Fibroblast of lung (primary cell): ENCODE measurements around the gene LBHD2. TPM values are rescaled to one million over a fixed set of nuclear protein-coding genes. Genes with fewer than 3 reads are reported as not detected.
"Not testable (repeated sequence)": the region's sequence is repeated elsewhere in the genome, so short reads cannot be mapped to it uniquely, and the experiment has no call there.

Experiments used
- DNase-seq, 2 donors: peaks; one replicate each; pipeline versions ENCODE4 v3.0.0 to v3.0.0-alpha.2; 2010; ENCODE audit warnings: low read depth in 2 of 2
- H2AFZ ChIP-seq: 2 replicates; pipeline ENCODE4 v1.5.1; 2012; ENCODE audit warnings: low read length, control low read depth, inconsistent platforms
- H3K27ac ChIP-seq: 2 replicates; pipeline ENCODE4 v1.5.1; 2011; ENCODE audit warnings: low read length, control low read depth; ENCODE audit not compliant: insufficient read depth
- H3K27me3 ChIP-seq: 2 replicates; pipeline ENCODE4 v1.5.1; 2011; ENCODE audit warnings: mild to moderate bottlenecking, low read length; ENCODE audit not compliant: control insufficient read depth, insufficient read depth
- H3K36me3 ChIP-seq: 2 replicates; pipeline ENCODE4 v1.5.1; 2011; ENCODE audit warnings: low read length; ENCODE audit not compliant: control insufficient read depth, insufficient read depth
- H3K4me1 ChIP-seq: 2 replicates; pipeline ENCODE4 v1.5.1; 2011; ENCODE audit warnings: low read length; ENCODE audit not compliant: control insufficient read depth, insufficient read depth; ENCODE audit errors: extremely low read depth
- H3K4me2 ChIP-seq: 2 replicates; pipeline ENCODE4 v1.5.1; 2011; ENCODE audit warnings: low read length, control low read depth; ENCODE audit not compliant: insufficient read depth; ENCODE audit errors: extremely low read depth
- H3K4me3 ChIP-seq, 4 experiments: fragments of 200-600 bp in 1 of 4; sonication (generic) in 1 of 4; replicated peaks in 1 of 4; 2 replicates each; pipeline ENCODE4 v1.5.1; 2011 to 2016; ENCODE audit warnings: low read length in 4 of 4, low read depth in 3 of 4, mild to moderate bottlenecking in 3 of 4, control low read depth in 2 of 4, inconsistent platforms in 1 of 4, mixed read lengths in 1 of 4; ENCODE audit not compliant: insufficient read depth in 1 of 4; ENCODE audit errors: control extremely low read depth in 1 of 4
- H3K79me2 ChIP-seq: 2 replicates; pipeline ENCODE4 v1.5.1; 2012; ENCODE audit warnings: mild to moderate bottlenecking, low read length, inconsistent platforms; ENCODE audit not compliant: control insufficient read depth, insufficient read depth
- H3K9ac ChIP-seq: 2 replicates; pipeline ENCODE4 v1.5.1; 2011; ENCODE audit warnings: mild to moderate bottlenecking, low read length, control low read depth; ENCODE audit not compliant: insufficient read depth
- H3K9me3 ChIP-seq: 2 replicates; pipeline ENCODE4 v1.5.1; 2012; ENCODE audit warnings: low read depth, low read length; ENCODE audit not compliant: control insufficient read depth, insufficient read depth
- H4K20me1 ChIP-seq: 2 replicates; pipeline ENCODE4 v1.5.1; 2011; ENCODE audit warnings: low read length; ENCODE audit not compliant: control insufficient read depth, insufficient read depth; ENCODE audit errors: extremely low read depth
- CTCF ChIP-seq, 2 donors: IDR thresholded peaks in 1 of 2; conservative IDR thresholded peaks in 1 of 2; 1 replicate in 1 of 2; 2 replicates in 1 of 2; pipeline ENCODE4 v1.5.1; 2011 to 2012; ENCODE audit warnings: low read length in 2 of 2, control low read depth in 1 of 2, inconsistent platforms in 1 of 2, low read depth in 1 of 2, mild to moderate bottlenecking in 1 of 2
- EZH2 ChIP-seq: IDR thresholded peaks from 2 replicates; pipeline ENCODE4 v1.5.1; 2012; ENCODE audit warnings: low read length, control low read depth, mild to moderate bottlenecking; ENCODE audit errors: missing control alignments
- polyA plus RNA-seq, 2 donors: library from polyadenylated mRNA; depleted of rRNA in 1 of 2; stranded (reverse) in 1 of 2; unstranded in 1 of 2; fragments of >200 nt; gene quantifications; 2 replicates each; pipeline ENCODE4 v1.2.1, GENCODE V29; 2011 to 2012; ENCODE audit warnings: missing spikeins in 1 of 2
- total RNA-seq: library from RNA; depleted of rRNA; stranded (reverse); fragments of >200 nt; gene quantifications from 2 replicates; pipeline ENCODE4 v1.2.1, GENCODE V29; 2014

LBHD2 gene
- total and polyA plus RNA-seq, 2 donors (not counting 1 experiment from before 2014, with no cell fraction given) = not detected

GRCh38 chr14:103045371-103045869, 38.6 kb upstream of the LBHD2 start:
- Histone ChIP-seq H3K4me2 (no peak overlapping the region), H3K4me3 (no peak overlapping the region), H3K27me3 (no peaks in the 10 kb centered on the region), H3K9ac (no peak overlapping the region), H4K20me1 (no peaks in the 10 kb centered on the region), H3K27ac (no peak overlapping the region), H3K79me2 (peaks cover 79% of the 10 kb centered on the region), H3K4me1 (no peaks in the 10 kb centered on the region), H3K9me3 (no peaks in the 10 kb centered on the region), H3K36me3 (peaks cover 3% of the 10 kb centered on the region), H2AFZ (no peak overlapping the region)
- TF ChIP-seq EZH2 = no peak
- no peak for TF ChIP-seq CTCF (conservative IDR thresholded peaks at IDR 0.05 in 1 of 2, IDR thresholded peaks at IDR 0.05 in 1 of 2; ENCODE audit: low read depth in 1 of 2, low read length in 2 of 2)
- no peak for DNase-seq

- not testable (repeated sequence) for H3K4me2 ChIP-seq, H3K36me3 ChIP-seq, DNase-seq, H3K4me3 ChIP-seq, H4K20me1 ChIP-seq, H3K9ac ChIP-seq, H2AFZ ChIP-seq, H3K9me3 ChIP-seq, H3K27ac ChIP-seq, H3K4me1 ChIP-seq, H3K27me3 ChIP-seq
- H3K79me2 ChIP-seq = peaks cover 83% of the 10 kb centered on the region
Measured at GRCh38 chr14:103047453-103047852, 36.6 kb upstream of the LBHD2 start.

- H3K9ac ChIP-seq = no peak overlapping the region
- H3K9me3 ChIP-seq = no peaks in the 10 kb centered on the region
- H3K79me2 ChIP-seq = peaks cover 83% of the 10 kb centered on the region
- H3K4me1 ChIP-seq = no peaks in the 10 kb centered on the region
- peaks cover 2% of the 10 kb centered on the region for H3K36me3 ChIP-seq
- H2AFZ ChIP-seq = no peak overlapping the region
- DNase-seq = no peak
- TF ChIP-seq CTCF (conservative IDR thresholded peaks at IDR 0.05 in 1 of 2, IDR thresholded peaks at IDR 0.05 in 1 of 2; ENCODE audit: low read depth in 1 of 2, low read length in 2 of 2) (no peak), EZH2 (no peak)
- no peak overlapping the region for H3K4me2 ChIP-seq
- no peak overlapping the region for H3K4me3 ChIP-seq
- H3K27me3 ChIP-seq = no peaks in the 10 kb centered on the region
- H3K27ac ChIP-seq = no peak overlapping the region
- peaks cover 2% of the 10 kb centered on the region for H4K20me1 ChIP-seq
Measured at GRCh38 chr14:103050935-103051334, 33.1 kb upstream of the LBHD2 start.
